Activated CD4-positive, CD25-positive, alpha-beta regulatory T cell (primary cell): ENCODE data around the gene VGLL4.

Experiments used
- DNase-seq, 4 experiments: peaks; one replicate each; lab custom pipeline; 2025; lab: John Stamatoyannopoulos, UW

VGLL4 gene

GRCh38 chr3:11565072-11565471 lies 78.6 kb downstream of the VGLL4 start:
- DNase-seq = no peak

DNA sequence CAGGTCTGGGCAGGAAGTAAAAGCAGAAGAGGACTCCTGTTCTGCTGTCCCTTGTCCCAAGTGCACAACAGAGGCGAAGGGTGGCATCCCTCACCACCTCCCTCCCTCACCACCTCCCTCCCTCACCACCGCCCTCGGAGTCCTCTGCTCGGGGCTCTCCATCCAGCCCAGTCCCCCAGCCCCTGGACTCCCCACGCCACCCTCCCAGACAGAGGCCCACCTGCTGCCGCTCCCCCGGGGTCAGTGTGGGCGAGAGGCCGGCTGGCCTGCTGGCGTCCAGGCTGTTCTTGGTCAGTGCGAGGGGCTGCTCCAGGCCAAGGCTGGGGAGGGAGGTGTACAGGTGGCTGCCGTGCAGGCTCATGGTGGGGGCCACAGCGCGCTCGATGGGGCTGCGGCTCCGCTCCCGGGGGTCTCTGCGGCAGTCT lies 79.1 kb downstream of the VGLL4 start:
- DNase-seq = no peak

GRCh38 chr3:11563865-11564185 lies 79.9 kb downstream of the VGLL4 start:
- no peak for DNase-seq

GRCh38 chr3:11563159-11563864 lies 80.4 kb downstream of the VGLL4 start:
- no peak for DNase-seq

DNA sequence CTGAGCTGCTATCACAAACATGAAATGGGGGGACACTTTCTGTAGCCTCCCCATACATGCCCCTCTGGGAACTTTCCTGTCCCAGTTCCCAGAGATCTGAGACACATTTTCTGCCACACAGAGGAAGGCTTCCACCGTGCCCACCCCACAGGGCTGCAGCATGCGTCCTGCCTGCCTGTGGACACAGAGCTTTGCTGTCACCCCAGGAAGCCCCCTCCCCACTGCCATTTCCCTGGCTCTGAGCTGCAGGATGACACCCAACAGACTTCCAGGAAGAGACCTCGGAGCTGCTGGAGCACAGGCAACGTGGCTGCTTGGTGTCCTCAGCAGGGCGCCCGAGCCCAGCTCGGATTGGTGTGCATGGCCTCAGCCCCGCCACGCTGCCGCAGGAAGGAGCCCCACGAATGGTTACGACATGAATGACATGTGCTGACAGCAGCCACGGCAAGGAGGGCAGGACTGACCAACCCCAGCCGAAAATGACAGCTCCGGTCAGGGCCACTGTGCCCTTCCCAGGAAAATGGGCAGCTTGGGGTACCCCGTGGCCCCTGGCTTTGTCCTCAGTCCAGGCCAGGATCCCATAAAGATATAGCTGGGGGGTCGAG lies 81.3 kb downstream of the VGLL4 start:
- no peak for DNase-seq

- no peak for DNase-seq
Observed at GRCh38 chr3:11560746-11561145, 83.0 kb downstream of the VGLL4 start.

DNA sequence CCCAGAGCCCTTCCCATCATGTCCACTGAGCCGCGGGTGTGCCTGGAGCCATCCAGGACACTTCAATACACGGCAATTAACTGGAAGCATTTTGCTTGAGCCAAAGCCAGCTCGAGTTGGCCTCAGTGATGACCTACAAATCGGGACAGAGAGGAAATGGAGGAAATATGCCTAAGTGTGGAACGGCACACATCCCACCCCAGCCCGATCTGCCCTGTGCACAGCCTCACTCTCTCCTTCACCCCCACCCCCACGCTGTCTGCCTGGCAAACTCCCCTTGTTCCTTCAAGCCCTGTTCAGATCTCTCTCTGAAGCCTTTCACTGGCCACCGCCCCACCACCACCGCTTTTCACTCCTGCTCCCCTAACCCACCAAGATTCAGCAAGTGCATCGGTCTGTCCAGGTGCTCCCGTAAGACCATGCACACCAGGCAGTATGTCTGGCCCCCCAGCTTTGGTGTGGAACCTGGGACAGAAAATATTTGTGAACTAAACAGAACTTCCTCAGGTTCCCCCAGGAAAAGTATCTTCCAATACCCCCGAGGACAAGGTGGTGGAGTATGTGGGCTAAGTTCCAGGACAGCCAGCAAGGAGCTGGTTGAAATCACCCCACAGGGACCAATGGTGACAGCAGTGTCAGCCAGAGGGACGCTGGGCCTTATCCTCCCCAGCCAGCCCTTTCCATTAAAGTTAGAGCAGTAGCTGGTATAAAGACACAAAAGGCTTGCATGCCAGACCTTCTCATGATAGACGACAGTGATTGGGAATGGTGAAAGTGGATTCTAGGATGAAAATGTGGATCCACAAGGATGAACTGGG lies 83.7 kb downstream of the VGLL4 start:
- no peak for DNase-seq

DNA sequence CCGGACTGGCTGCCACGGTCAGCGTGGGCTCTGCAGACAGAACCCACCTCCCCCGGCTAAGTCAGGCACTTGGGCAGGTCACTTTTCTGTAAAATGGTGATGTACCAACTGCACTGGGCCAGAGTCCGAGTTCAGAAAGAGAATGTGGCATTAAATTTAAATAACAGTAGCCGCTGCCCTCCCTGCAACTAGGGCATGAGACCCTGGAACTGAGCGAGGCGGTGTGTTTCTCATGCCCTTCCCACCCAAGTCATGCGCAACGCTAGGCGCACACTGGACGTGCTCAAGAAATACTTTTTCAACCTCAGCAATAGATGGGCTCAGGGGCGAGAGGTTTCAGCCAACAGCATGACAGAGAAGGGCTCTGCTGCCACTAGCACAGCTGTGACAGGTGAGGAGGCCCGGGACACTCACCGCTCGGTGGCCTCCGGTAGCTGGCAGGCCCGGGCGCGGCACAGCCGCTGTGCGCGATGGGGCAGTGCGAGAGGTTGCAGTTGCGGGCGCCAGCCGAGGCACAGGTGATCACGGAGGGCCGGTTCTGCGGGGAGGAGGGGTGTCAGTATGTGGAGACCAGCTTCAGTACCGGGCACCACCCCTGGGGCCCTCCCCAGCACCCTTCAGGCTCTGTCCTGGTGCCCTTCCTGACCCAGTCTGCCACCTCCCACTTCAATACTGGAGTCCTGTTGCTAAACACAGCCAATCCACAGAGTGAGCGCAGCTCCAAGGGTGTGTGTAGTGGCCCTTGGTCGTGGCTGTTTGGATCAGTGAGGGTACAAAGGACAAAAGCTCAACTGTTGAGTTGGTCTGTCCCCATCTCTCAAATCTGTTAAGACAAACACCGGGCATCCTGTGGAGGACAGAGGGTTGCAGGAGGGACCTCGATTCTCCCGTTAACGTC lies 84.5 kb downstream of the VGLL4 start:
- no peak for DNase-seq

DNA sequence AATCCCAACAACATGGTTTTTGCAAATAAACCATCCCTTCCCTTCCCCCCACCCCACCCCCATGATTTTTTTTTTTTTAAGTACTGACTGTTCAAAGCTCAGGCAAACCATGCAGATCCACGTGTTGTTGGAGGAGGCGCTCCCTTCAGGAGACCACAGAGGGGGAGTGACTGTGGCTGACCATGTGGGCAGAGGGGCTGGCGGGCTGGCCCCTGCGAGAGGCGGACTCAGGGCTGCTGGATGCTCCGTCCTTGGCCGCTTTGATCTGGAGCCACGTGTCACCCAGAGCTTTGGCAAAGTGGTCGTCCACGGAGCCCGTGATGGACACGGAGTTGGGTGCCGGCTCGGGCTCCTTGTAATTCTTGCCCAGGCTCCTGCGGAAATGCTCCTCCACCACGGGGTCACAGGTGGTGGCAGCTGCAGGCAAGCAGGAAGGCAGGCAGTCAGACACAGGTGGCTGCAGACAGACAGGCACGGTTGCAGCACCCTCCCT lies 85.3 kb downstream of the VGLL4 start:
- DNase-seq = no peak

GRCh38 chr3:11558002-11558401 lies 85.7 kb downstream of the VGLL4 start:
- DNase-seq = no peak

- DNase-seq = no peak
Observed at GRCh38 chr3:11556851-11557644, 86.7 kb downstream of the VGLL4 start.

DNA sequence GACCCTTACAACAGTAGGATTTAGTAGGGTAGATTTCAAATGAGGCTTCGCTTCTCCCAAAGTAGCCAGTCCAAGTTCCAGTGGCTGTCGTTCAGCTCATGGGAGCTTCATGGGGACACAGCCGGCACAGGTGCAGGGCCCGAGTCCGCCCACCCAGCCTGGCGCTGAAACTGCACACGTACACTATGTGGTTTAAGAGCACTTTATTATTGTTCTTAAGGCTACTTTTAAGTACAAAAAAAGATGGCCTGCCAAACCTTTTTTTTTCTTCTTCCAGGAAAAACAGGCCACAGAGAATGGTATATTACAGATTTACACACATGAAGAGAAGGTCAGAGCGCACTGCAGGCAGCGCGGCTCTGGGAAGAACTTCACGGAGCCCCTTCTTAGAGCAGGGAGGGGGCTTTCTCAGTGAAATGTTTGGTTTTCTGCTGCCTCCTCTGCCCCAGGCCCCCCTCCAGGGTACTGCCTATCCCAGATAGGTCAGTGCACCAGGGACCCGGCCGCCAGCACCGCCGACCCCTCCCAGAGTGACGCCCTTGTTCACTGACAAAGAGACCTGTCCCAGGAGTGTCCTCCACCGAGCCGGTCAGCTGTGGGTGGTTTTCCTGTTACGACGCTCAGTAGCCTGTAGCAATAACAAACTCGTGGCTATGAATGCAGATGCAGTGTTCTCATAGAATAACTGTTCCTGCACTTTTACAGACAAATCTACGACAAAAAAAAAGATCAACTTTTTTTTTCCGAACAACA lies 87.7 kb downstream of the VGLL4 start:
- no peak for DNase-seq

DNA sequence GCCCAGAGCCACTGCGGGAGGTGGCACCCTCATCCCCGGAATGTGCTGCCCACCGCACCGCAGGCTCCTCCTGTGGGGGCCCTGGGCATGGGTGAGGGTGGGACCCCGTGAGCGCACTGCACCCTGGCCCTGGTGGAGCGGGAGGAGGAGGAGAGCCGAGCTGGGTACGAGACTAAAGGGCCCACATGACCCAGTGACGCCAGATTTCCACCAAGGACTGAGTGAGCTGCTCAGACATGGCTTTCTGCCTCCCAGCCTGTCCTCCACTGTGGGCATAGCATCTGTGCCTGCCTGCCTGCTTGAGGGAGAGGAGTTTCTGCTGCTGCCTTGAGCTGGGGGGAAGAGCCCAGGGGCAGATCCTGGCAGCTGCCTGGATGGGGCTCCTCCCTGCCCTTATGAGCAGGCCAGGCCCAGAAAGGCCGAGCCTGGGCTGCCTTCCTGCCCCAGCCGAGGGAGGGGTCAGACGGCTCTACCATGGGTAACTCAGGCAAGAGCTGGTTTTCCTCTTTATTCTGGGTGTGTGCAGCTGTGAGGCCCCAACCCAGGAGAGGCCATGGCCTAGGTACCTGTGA lies 88.4 kb downstream of the VGLL4 start:
- no peak for DNase-seq

- DNase-seq = no peak
Observed at GRCh38 chr3:11554666-11555065, 89.0 kb downstream of the VGLL4 start.

DNA sequence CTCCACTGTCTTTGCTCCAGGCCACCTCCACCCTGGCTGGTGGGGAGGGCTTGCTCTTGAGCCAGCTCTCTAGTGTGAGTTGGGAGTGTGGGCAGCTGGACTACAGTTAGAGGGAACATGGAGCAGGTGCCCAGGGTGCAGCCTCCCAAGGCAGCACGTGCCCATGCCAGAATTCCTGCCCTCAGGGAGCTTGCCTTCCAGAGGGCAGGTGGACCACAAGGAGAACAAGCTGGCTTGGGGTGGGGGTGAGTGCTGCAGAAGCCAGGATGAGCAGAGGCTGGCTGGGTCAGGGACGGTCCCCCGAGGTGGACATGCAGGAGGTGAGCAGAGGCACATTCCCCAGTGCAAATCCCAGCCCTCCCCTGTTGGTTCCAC lies 89.5 kb downstream of the VGLL4 start:
- DNase-seq = no peak

DNA sequence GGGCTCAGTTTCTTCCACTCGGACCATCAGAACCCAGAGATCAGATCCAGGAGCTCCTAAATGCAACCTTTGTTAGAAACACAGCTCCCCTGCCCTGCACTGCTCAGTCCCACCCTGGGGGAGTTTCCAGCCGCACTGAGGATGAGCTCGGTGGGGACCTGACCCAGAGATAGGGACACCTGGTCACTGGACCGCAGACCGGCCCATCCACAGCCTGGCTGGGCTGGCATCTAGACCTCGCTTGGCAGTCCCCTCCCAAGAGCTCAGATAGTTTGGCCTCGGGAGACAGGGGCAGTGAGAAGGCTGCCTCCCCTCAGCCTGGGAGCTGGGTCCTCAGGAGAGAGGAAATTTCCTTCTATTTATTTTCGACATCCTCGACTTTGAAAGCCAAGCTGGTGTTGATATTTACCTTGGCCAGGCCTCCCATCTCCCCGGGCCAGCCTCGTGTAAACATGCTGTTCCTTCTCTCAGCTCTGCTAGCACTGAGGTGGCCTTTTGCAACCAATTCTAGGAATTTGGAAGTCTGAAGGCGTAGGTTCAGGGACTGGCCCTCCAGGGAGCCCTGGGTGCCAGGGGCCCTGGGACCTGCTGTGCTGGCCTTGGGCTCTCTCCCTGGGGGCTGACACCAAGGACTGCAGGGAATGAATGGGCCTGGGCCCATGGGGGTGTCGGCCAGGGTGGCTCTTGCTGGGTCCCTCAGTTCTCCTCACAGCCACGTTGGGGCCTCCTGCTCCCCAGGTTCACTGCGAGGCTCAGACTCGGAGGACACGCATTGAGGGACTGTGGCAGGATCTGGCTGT lies 90.1 kb downstream of the VGLL4 start:
- no peak for DNase-seq

DNA sequence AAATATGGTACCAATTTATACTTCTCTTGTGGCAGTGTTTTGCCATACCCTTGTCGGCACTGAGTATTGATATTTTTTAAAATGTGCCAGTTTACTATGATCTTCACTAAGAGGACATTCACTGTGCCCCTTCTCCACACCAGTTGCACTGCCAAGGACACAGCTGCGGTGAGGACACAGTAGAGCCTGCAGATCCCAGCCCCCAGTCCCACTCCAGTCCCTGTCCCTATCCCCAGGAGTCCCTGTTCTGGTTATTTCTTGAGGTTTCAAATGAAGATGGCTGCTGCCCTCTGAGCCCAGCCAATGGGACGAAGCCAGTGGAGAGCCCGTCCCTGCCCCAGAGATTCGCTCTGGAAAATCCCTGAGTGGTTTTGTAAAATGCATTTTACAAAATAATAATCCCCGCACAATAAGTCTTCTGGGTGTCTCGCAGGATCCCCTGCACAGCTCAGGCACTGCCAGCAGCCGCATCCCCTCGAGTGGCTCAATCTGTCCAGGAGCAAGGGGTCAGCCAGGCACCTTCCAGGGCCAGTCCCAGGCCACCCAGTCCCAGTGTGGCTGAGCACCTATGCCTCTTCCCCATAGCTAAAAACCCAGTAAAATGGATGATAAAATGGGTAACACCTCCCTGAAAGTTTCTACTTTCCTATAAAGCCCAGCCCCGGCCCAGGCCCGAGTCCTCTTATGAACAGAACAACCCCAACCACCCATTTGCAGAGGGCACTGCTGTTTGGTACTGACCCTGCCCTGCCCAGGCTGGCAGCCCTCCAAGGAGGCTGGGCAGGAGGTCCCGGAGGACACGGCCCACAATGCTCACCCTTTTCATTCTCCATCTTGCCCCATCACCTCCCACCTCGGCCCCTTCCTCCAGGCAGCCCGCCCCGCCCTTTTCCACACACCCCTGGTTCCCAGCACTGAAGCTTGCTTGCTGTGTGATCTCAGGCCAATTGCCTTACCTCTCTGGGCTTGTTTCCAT lies 91.1 kb downstream of the VGLL4 start:
- DNase-seq = no peak

DNA sequence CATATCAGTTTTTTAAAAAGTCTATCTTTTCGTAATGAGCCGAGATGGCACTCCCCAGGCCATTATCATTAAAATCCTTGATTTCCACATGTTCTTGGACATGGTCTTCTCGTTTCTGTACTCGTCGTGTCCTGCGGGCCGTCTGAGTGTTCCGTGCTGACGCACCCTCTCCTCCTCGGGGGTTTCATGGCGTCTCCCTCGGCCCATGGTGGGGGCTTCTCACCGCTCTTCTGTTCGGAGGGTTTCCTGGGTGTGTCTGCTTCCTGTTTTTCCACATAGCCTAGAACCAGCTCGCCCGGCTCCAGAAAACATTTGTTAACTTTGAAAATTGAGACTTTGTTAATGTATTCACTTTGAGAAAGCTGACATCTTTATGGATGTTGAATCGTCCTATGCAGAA lies 92.7 kb downstream of the VGLL4 start:
- DNase-seq = no peak
